Measurements from ENCODE around the gene PLAU.
A peak's percentile ranks its signal among the peaks of the same experiment; 100 is the strongest.

PLAU gene

DNA sequence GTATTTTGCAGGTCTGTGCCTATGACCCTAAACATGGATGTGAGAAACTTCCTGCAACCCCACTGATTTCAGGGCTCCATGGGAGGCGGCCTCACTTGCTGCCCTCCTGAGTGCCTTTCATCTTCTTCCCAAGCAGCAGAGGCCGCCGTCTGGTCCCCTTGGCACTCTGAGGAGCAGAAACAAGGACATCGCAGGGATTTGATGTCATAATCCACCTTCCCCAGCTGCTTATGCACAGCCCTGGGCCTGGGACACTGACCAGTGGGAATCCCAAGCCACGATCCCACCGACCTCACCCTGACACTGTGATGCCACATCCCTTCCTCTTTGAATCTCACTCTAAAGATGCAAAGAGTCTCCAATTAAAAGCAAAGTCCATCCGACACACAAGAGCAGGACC lies 44.3 kb upstream of the PLAU start:
- DNase-seq (ENCODE audit: low read depth, low spot score): no peak
- TF ChIP-seq CTCF (IDR thresholded peaks at IDR 0.05; ENCODE audit: low read depth, low read length): no peak
- H3K4me3 ChIP-seq (ENCODE audit: low read depth, low read length): no peak overlapping the region
- in situ Hi-C loops (cut with HindIII; ENCODE audit: low sequenced_read_pairs): no loop called here

- DNase-seq (ENCODE audit: low read depth, low spot score): no peak
- no peak overlapping the region for H3K4me3 ChIP-seq (ENCODE audit: low read depth, low read length)
- in situ Hi-C loops (cut with HindIII; ENCODE audit: low sequenced_read_pairs): no loop called here
Observed at GRCh38 chr10:73867126-73867807, 43.7 kb upstream of the PLAU start.

DNA sequence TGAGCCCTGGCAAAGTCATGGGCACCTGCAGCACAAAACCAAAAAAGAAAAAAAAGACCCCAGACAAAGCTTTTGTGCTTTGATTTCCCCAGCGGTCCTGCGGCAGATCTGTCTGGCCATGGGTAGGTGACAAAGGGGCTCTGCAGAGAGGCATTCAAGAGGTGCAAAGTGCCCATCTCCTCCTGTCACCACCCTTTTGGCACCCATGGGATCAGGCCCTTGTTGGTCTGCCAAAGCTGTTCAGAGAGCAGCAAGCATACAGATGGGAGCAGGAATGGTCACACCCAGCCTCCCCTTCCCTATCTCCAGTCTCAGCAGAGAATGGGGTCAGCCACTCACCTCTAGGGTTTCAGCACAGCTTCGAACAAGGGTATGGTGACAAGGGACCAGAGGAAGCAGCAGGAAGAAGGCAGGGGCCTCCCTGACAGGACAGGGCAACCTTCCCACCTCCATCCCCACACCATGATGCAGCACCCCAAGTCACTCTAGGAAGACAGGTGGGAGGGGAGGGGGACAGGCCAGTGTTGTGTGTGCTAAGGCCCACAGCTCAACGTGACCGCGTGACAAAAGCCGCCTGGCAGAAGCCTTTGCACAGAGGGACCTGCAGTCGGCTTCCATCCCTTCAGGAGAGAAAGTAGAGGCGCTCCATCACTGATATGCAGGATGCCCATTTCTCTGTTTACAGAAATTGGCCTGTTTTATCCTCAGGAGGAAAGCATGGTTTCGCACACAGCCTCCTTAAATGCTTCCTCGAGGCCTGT lies 42.9 kb upstream of the PLAU start:
- in situ Hi-C loops (cut with HindIII; ENCODE audit: low sequenced_read_pairs): no loop called here

More at GRCh38 chr10:73867126-73867807, 43.7 kb upstream of the PLAU start:
- TF ChIP-seq CTCF (IDR thresholded peaks at IDR 0.05; ENCODE audit: low read depth, low read length): no peak

GRCh38 chr10:73868655-73869195 lies 42.2 kb upstream of the PLAU start:
- in situ Hi-C loops (cut with HindIII; ENCODE audit: low sequenced_read_pairs): no loop called here
- no peak for DNase-seq (ENCODE audit: low read depth, low spot score)
- no peak overlapping the region for H3K4me3 ChIP-seq (ENCODE audit: low read depth, low read length)
- no peak for TF ChIP-seq CTCF (IDR thresholded peaks at IDR 0.05; ENCODE audit: low read depth, low read length)

More for the DNA sequence above, 42.9 kb upstream of the PLAU start:
- DNase-seq (ENCODE audit: low read depth, low spot score): no peak
- no peak overlapping the region for H3K4me3 ChIP-seq (ENCODE audit: low read depth, low read length)
- TF ChIP-seq CTCF (IDR thresholded peaks at IDR 0.05; ENCODE audit: low read depth, low read length): no peak

DNA sequence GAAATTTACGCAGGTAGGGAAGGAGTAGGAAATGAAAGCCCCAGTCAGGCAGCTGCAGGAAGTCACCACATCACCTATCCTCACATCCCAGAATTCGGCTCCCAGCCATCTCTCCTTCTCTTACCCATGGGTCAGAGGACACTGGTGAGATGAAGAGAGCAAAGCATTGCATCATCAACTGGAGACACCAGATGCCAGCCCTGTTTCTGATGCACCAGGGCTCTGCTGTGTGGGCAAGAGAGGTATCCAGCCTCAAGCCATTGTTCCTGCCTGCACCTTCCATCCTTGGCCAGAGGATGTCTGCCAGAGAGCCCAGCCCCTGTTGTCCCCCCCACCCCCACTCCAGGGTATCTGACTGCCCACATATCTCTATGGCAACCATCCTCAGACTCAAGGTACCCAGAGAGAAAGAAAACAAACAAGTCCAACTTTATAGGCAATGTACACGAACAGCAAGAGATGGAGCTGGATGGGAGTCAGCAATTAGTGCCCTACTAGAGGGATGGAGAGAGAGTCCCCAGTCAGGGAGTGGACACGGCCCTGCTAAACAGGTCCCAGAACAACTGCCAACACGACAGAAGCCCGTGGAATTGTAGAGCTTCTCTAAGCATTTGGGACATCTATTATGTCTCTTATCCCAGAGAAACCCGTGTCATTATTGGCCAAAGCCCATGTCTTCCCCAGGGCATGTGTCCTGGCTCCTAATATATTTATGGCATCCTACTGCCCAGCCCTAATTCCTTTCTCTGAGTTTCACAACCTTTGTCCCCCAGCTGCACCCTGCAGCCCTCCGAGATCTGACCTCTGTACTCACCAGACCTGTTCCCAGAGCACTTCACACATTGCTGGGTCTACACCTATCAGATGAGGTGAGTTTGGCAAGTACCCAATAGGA lies 39.4 kb upstream of the PLAU start:
- no peak for TF ChIP-seq CTCF (IDR thresholded peaks at IDR 0.05; ENCODE audit: low read depth, low read length)
- no peak for DNase-seq (ENCODE audit: low read depth, low spot score)
- in situ Hi-C loops (cut with HindIII; ENCODE audit: low sequenced_read_pairs): no loop called here
- H3K4me3 ChIP-seq (ENCODE audit: low read depth, low read length): no peak overlapping the region

- in situ Hi-C loops (cut with HindIII; ENCODE audit: low sequenced_read_pairs): no loop called here
- DNase-seq (ENCODE audit: low read depth, low spot score): no peak
- no peak overlapping the region for H3K4me3 ChIP-seq (ENCODE audit: low read depth, low read length)
- TF ChIP-seq CTCF (IDR thresholded peaks at IDR 0.05; ENCODE audit: low read depth, low read length): peak; percentile 53
Observed at GRCh38 chr10:73872190-73872710, 38.7 kb upstream of the PLAU start.

Data from astrocyte of the spinal cord (primary cell).